ENCODE data around the gene GP5. TPM values are rescaled to one million over a fixed set of nuclear protein-coding genes. Genes with fewer than 3 reads are reported as not detected.

The GP5 gene
- total and polyA plus RNA-seq, 2 of the 13 experiments (the other 11 are each of a cell fraction or from before 2014, with no cell fraction given) = not detected

DNA sequence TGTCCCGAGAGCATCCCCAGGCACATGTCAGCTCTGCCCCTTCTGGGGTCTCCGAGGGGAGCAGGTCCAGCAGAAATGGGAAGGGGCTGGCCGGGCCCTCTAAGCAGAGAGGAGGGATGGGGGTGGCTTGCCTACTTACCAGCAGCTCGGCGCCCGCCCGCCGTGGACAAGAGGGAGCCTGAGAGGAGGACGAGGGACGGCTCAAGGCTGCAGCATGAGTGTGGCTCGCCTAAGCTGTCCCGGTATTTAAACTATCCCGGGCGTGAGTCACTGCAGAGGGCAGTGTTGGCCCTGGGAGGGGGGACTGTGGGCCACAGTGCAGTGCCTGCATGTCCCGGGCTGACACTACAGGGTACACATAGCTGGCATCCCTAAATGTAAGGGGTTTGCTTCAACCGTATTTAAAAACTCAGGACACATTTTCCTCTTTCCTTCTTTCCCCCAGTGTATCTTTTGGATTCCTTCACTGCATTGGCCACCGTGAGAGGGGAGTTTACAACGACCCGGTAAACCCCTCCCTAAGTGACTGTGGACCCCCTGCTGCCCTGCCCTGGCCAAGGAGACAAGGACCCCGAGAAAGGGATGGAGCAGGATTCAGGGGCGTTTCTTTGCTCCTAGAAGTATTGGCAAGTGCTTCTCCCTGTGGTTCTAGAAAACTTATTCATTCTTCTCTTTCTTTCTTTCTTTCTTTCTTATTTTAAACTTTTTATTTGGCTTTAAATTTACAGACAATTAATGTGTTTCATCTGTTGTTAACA lies 29.4 kb downstream of the GP5 start, which contains the start of gene LRRC15 (continued):
- TF ChIP-seq, protein P1, sequence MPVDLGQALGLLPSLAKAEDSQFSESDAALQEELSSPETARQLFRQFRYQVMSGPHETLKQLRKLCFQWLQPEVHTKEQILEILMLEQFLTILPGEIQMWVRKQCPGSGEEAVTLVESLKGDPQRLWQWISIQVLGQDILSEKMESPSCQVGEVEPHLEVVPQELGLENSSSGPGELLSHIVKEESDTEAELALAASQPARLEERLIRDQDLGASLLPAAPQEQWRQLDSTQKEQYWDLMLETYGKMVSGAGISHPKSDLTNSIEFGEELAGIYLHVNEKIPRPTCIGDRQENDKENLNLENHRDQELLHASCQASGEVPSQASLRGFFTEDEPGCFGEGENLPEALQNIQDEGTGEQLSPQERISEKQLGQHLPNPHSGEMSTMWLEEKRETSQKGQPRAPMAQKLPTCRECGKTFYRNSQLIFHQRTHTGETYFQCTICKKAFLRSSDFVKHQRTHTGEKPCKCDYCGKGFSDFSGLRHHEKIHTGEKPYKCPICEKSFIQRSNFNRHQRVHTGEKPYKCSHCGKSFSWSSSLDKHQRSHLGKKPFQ (CRISPR knock-in tag; IDR thresholded peaks at IDR 0.05; ENCODE audit: insufficient replicate concordance) = no peak
- TF ChIP-seq POLR2A (IDR thresholded peaks at IDR 0.05; ENCODE audit: insufficient read depth in 1 of 2, low read depth in 2 of 2, low read length in 2 of 2) (no peak), ZBTB3 (CRISPR knock-in tag; IDR thresholded peaks at IDR 0.05; ENCODE audit: borderline replicate concordance, low read depth) (no peak), SNAPC4 (CRISPR knock-in tag; IDR thresholded peaks at IDR 0.05) (no peak), ZBTB20 (CRISPR knock-in tag; IDR thresholded peaks at IDR 0.05; ENCODE audit: borderline replicate concordance, low read depth) (no peak), ZMYM3 (CRISPR knock-in tag; IDR thresholded peaks at IDR 0.05) (no peak), CEBPB (IDR thresholded peaks at IDR 0.05; ENCODE audit: borderline replicate concordance, low read depth, low read length) (no peak), ZKSCAN1 (IDR thresholded peaks at IDR 0.05; ENCODE audit: low read length) (no peak), ZNF510 (CRISPR knock-in tag; IDR thresholded peaks at IDR 0.05; ENCODE audit: low read depth) (no peak), PHF21A (CRISPR knock-in tag; IDR thresholded peaks at IDR 0.05) (no peak), GATAD1 (CRISPR knock-in tag; IDR thresholded peaks at IDR 0.05) (no peak), STAG1 (CRISPR knock-in tag; IDR thresholded peaks at IDR 0.05) (peak; percentile 52), TEAD3 (CRISPR knock-in tag; optimal IDR thresholded peaks at IDR 0.05; ENCODE audit: borderline replicate concordance) (peak; percentile 78), WIZ (CRISPR knock-in tag; IDR thresholded peaks at IDR 0.05) (no peak), KAT8 (CRISPR knock-in tag; IDR thresholded peaks at IDR 0.05) (no peak), EZH2 (conservative IDR thresholded peaks at IDR 0.05; ENCODE audit: low read depth, low read length) (no peak), IKZF5 (CRISPR knock-in tag; IDR thresholded peaks at IDR 0.05) (no peak), ZNF468 (CRISPR knock-in tag; IDR thresholded peaks at IDR 0.05) (no peak), FOXA3 (CRISPR knock-in tag; IDR thresholded peaks at IDR 0.05) (no peak), SMAD9 (CRISPR knock-in tag; IDR thresholded peaks at IDR 0.05) (no peak), HNRNPH1 (optimal IDR thresholded peaks at IDR 0.05; ENCODE audit: low read depth, low read length) (no peak)
- TF ChIP-seq, protein P2, sequence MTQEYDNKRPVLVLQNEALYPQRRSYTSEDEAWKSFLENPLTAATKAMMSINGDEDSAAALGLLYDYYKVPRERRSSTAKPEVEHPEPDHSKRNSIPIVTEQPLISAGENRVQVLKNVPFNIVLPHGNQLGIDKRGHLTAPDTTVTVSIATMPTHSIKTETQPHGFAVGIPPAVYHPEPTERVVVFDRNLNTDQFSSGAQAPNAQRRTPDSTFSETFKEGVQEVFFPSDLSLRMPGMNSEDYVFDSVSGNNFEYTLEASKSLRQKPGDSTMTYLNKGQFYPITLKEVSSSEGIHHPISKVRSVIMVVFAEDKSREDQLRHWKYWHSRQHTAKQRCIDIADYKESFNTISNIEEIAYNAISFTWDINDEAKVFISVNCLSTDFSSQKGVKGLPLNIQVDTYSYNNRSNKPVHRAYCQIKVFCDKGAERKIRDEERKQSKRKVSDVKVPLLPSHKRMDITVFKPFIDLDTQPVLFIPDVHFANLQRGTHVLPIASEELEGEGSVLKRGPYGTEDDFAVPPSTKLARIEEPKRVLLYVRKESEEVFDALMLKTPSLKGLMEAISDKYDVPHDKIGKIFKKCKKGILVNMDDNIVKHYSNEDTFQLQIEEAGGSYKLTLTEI (CRISPR knock-in tag; conservative IDR thresholded peaks at IDR 0.05) = no peak
